Sigmoid colon (tissue), 4 donors: ENCODE measurements around the gene SH2D5.

Source experiments
- CTCF ChIP-seq, 4 experiments: fragments of 450-650 bp in 3 of 4; fragments of 200-600 bp in 1 of 4; IDR thresholded peaks; one replicate each; pipeline ENCODE4 v1.5.1; 2016 to 2019; ENCODE audit warnings: antibody characterized with exemption in 4 of 4, mild to moderate bottlenecking in 3 of 4, moderate library complexity in 2 of 4
- POLR2AphosphoS5 ChIP-seq, 4 donors: sonication (generic); formaldehyde crosslinking; IDR thresholded peaks; one replicate each; pipeline ENCODE4 v1.6.1; 2017; ENCODE audit warnings: antibody characterized with exemption in 4 of 4

GRCh38 chr1:20696397-20697333, 35.8 kb downstream of the SH2D5 start:
- peak; percentile 83 to 98 (median 94) for TF ChIP-seq CTCF (IDR thresholded peaks at IDR 0.05)
- TF ChIP-seq POLR2AphosphoS5 (IDR thresholded peaks at IDR 0.05), result peak in 2 of 4 donors; percentile 29 to 61
